Karpas-422 (cell line): Measurements from ENCODE around the gene IL10RA. TPM values are rescaled to one million over a fixed set of nuclear protein-coding genes. Genes with fewer than 3 reads are reported as not detected.
A peak's percentile ranks its signal among the peaks of the same experiment; 100 is the strongest.

Experiments used
- DNase-seq: peaks from one replicate; pipeline ENCODE4 v3.0.0-alpha.2; 2015
- H2AFZ ChIP-seq: fragments of 200-600 bp; sonication (generic); 2 replicates; pipeline ENCODE4 v1.6.1; 2014; ENCODE audit warnings: antibody characterized with exemption, low read length, mixed read lengths
- H3K27ac ChIP-seq: fragments of 200-600 bp; sonication (generic); 2 replicates; pipeline ENCODE4 v1.5.1; 2014; ENCODE audit warnings: mild to moderate bottlenecking, low read length, moderate library complexity
- H3K27me3 ChIP-seq: fragments of 200-600 bp; sonication (generic); 2 replicates; pipeline ENCODE4 v1.6.1; 2014; ENCODE audit warnings: low read length, mixed read lengths
- H3K36me3 ChIP-seq: fragments of 200-600 bp; sonication (generic); 2 replicates; pipeline ENCODE4 v1.6.1; 2014; ENCODE audit warnings: low read length, mixed read lengths; ENCODE audit not compliant: insufficient read depth
- H3K4me1 ChIP-seq: fragments of 200-600 bp; sonication (generic); 2 replicates; pipeline ENCODE4 v1.6.1; 2014; ENCODE audit warnings: mild to moderate bottlenecking, low read length, mixed read lengths
- H3K4me2 ChIP-seq: fragments of 200-600 bp; sonication (generic); 2 replicates; pipeline ENCODE4 v1.6.1; 2014; ENCODE audit warnings: low read length, low read depth, mild to moderate bottlenecking; ENCODE audit not compliant: poor library complexity, severe bottlenecking
- H3K4me3 ChIP-seq: fragments of 200-600 bp; sonication (generic); 2 replicates; pipeline ENCODE4 v1.5.1; 2014; ENCODE audit warnings: mild to moderate bottlenecking, antibody characterized with exemption, low read length, mixed read lengths
- H3K79me2 ChIP-seq: fragments of 200-600 bp; sonication (generic); 2 replicates; pipeline ENCODE4 v1.6.1; 2014; ENCODE audit warnings: mild to moderate bottlenecking, low read length, mixed read lengths
- H3K9ac ChIP-seq: fragments of 200-600 bp; sonication (generic); 2 replicates; pipeline ENCODE4 v1.6.0; 2014; ENCODE audit warnings: low read length
- H3K9me2 ChIP-seq: fragments of 200-600 bp; sonication (generic), shearing (Covaris generic); replicated peaks from 2 replicates; pipeline ENCODE4 v1.6.0; 2014; ENCODE audit warnings: mild to moderate bottlenecking, low read length, moderate library complexity; ENCODE audit not compliant: insufficient read depth
- H3K9me3 ChIP-seq: fragments of 300-700, 200-600 bp; sonication (generic); 2 replicates; pipeline ENCODE4 v1.6.1; 2014; ENCODE audit warnings: low read length, mixed read lengths
- H4K20me1 ChIP-seq: fragments of 200-600 bp; sonication (generic); 2 replicates; pipeline ENCODE4 v1.6.1; 2014; ENCODE audit warnings: mild to moderate bottlenecking, antibody characterized with exemption, low read length, low read depth; ENCODE audit not compliant: insufficient read depth
- total RNA-seq: library from RNA; depleted of rRNA; stranded (reverse); fragments of >200 nt; shearing (Covaris generic); gene quantifications from 2 replicates; pipeline ENCODE4 v1.2.3, GENCODE V29; 2014; ENCODE audit warnings: low replicate concordance

The IL10RA gene
- total RNA-seq, 1 experiment from 2014 or later: 25.5 TPM

- Histone ChIP-seq H3K27ac (no peak overlapping the region), H3K4me1 (peaks cover 15% of the 10 kb centered on the region), H2AFZ (no peak overlapping the region), H4K20me1 (no peaks in the 10 kb centered on the region), H3K79me2 (no peaks in the 10 kb centered on the region), H3K9me2 (no peaks in the 10 kb centered on the region), H3K9ac (no peak overlapping the region), H3K4me3 (no peak overlapping the region), H3K27me3 (no peaks in the 10 kb centered on the region), H3K36me3 (no peaks in the 10 kb centered on the region), H3K4me2 (no peak overlapping the region), H3K9me3 (no peaks in the 10 kb centered on the region)
- DNase-seq: no peak
Observed at GRCh38 chr11:117978991-117979390, 7.2 kb upstream of the IL10RA start.

- Histone ChIP-seq H3K27me3 (no peaks in the 10 kb centered on the region), H3K79me2 (no peaks in the 10 kb centered on the region), H3K36me3 (no peaks in the 10 kb centered on the region), H3K9me2 (no peaks in the 10 kb centered on the region), H3K4me1 (peaks cover 15% of the 10 kb centered on the region), H3K4me2 (no peak overlapping the region), H4K20me1 (no peaks in the 10 kb centered on the region), H3K4me3 (no peak overlapping the region), H3K9ac (no peak overlapping the region), H3K9me3 (no peaks in the 10 kb centered on the region), H2AFZ (no peak overlapping the region), H3K27ac (no peak overlapping the region)
- no peak for DNase-seq
Observed at GRCh38 chr11:117979481-117980211, 6.5 kb upstream of the IL10RA start.

- Histone ChIP-seq H3K9ac (no peak overlapping the region), H3K4me3 (no peak overlapping the region), H3K9me2 (no peaks in the 10 kb centered on the region), H3K79me2 (no peaks in the 10 kb centered on the region), H3K27ac (no peak overlapping the region), H3K4me1 (peaks cover 15% of the 10 kb centered on the region), H4K20me1 (no peaks in the 10 kb centered on the region), H3K27me3 (no peaks in the 10 kb centered on the region), H3K36me3 (no peaks in the 10 kb centered on the region), H3K4me2 (no peak overlapping the region), H3K9me3 (no peaks in the 10 kb centered on the region), H2AFZ (no peak overlapping the region)
- DNase-seq: no peak
Observed at GRCh38 chr11:117980280-117980679, 5.9 kb upstream of the IL10RA start.

- H3K79me2 ChIP-seq: no peaks in the 10 kb centered on the region
- no peaks in the 10 kb centered on the region for H4K20me1 ChIP-seq
- peaks cover 16% of the 10 kb centered on the region for H3K4me1 ChIP-seq
- H3K4me3 ChIP-seq: no peak overlapping the region
- H3K9me3 ChIP-seq: no peaks in the 10 kb centered on the region
- H3K27ac ChIP-seq: no peak overlapping the region
- no peak overlapping the region for H3K4me2 ChIP-seq
- no peak for DNase-seq
- no peaks in the 10 kb centered on the region for H3K36me3 ChIP-seq
- H2AFZ ChIP-seq: no peak overlapping the region
- no peaks in the 10 kb centered on the region for H3K27me3 ChIP-seq
- H3K9ac ChIP-seq: no peak overlapping the region
- H3K9me2 ChIP-seq: no peaks in the 10 kb centered on the region
Observed at GRCh38 chr11:117980720-117981119, 5.5 kb upstream of the IL10RA start.

GRCh38 chr11:117983163-117983475 lies 3.1 kb upstream of the IL10RA start:
- no peak for DNase-seq
- Histone ChIP-seq H3K79me2 (peaks cover 15% of the 10 kb centered on the region; the same call in 1 of the 2 replicates), H3K9ac (no peak overlapping the region), H3K9me3 (no peaks in the 10 kb centered on the region), H2AFZ (no peak overlapping the region), H3K36me3 (no peaks in the 10 kb centered on the region), H3K9me2 (no peaks in the 10 kb centered on the region), H3K4me1 (peaks cover 34% of the 10 kb centered on the region), H3K4me2 (no peak overlapping the region), H3K27ac (no peak overlapping the region), H3K27me3 (no peaks in the 10 kb centered on the region), H4K20me1 (no peaks in the 10 kb centered on the region), H3K4me3 (no peak overlapping the region)

- H4K20me1 ChIP-seq: no peaks in the 10 kb centered on the region
- no peak overlapping the region for H3K27ac ChIP-seq
- H3K9me3 ChIP-seq: no peaks in the 10 kb centered on the region
- no peaks in the 10 kb centered on the region for H3K9me2 ChIP-seq
- no peaks in the 10 kb centered on the region for H3K36me3 ChIP-seq
- no peaks in the 10 kb centered on the region for H3K27me3 ChIP-seq
- no peak overlapping the region for H3K4me3 ChIP-seq
- H2AFZ ChIP-seq: no peak overlapping the region
- peaks cover 40% of the 10 kb centered on the region for H3K4me1 ChIP-seq
- H3K4me2 ChIP-seq: no peak overlapping the region
- peaks cover 15% of the 10 kb centered on the region; the same call in 1 of the 2 replicates for H3K79me2 ChIP-seq
- no peak for DNase-seq
- H3K9ac ChIP-seq: no peak overlapping the region
Observed at GRCh38 chr11:117984476-117984875, 1.7 kb upstream of the IL10RA start.

- no peak overlapping the region for H2AFZ ChIP-seq
- H3K9me2 ChIP-seq: no peaks in the 10 kb centered on the region
- peaks cover 51% of the 10 kb centered on the region for H3K4me1 ChIP-seq
- H3K9ac ChIP-seq: peak overlapping the region; percentile 79
- H3K4me3 ChIP-seq: peak overlapping the region; percentile 85
- peak overlapping the region; percentile 99 for H3K4me2 ChIP-seq
- H3K9me3 ChIP-seq: no peaks in the 10 kb centered on the region
- 0 out of 2 replicates have a peak, but pooled peaks cover 1% of the 10 kb centered on the region for H3K36me3 ChIP-seq
- H3K27me3 ChIP-seq: no peaks in the 10 kb centered on the region
- H3K27ac ChIP-seq: peak overlapping the region; percentile 74
- peaks cover 15% of the 10 kb centered on the region; the same call in 1 of the 2 replicates for H3K79me2 ChIP-seq
- peak; percentile 59 for DNase-seq
- no peaks in the 10 kb centered on the region for H4K20me1 ChIP-seq
Observed at GRCh38 chr11:117986981-117987574, 884 bp downstream of the IL10RA start.

- Histone ChIP-seq H3K4me1 (peaks cover 59% of the 10 kb centered on the region), H3K27ac (no peak overlapping the region), H3K27me3 (no peaks in the 10 kb centered on the region), H3K79me2 (peaks cover 15% of the 10 kb centered on the region; the same call in 1 of the 2 replicates), H3K9me2 (no peaks in the 10 kb centered on the region), H3K9me3 (no peaks in the 10 kb centered on the region), H3K36me3 (peaks cover 5% of the 10 kb centered on the region; the same call in 1 of the 2 replicates), H3K4me2 (no peak overlapping the region), H3K4me3 (no peak overlapping the region), H2AFZ (no peak overlapping the region), H3K9ac (no peak overlapping the region), H4K20me1 (no peaks in the 10 kb centered on the region)
- no peak for DNase-seq
Observed at GRCh38 chr11:117989351-117990102, 3.3 kb downstream of the IL10RA start.
